COR-L47 (cell line): Measurements from ENCODE around the gene ZNF30.
"Not testable (repeated sequence)": the region's sequence is repeated elsewhere in the genome, so short reads cannot be mapped to it uniquely, and the experiment has no call there.

Experiments
- DNase-seq: peaks from one replicate; lab custom pipeline; 2025; lab: John Stamatoyannopoulos, UW

The ZNF30 gene

GRCh38 chr19:34985249-34986022 lies 58.7 kb downstream of the ZNF30 start:
- DNase-seq = no peak

- DNase-seq = no peak
These were observed 61.4 kb downstream of the ZNF30 start for GRCh38 chr19:34988119-34988518.

GRCh38 chr19:34989298-34989697 lies 62.6 kb downstream of the ZNF30 start:
- DNase-seq = no peak

GRCh38 chr19:34990578-34991192 lies 64.0 kb downstream of the ZNF30 start:
- no peak for DNase-seq

- DNase-seq = no peak
These were observed 65.0 kb downstream of the ZNF30 start for GRCh38 chr19:34991542-34992333.

- not testable (repeated sequence) for DNase-seq
These were observed 65.9 kb downstream of the ZNF30 start for GRCh38 chr19:34992582-34992981.

- no peak for DNase-seq
These were observed 67.6 kb downstream of the ZNF30 start for GRCh38 chr19:34994286-34994642.
